Measurements from ENCODE around the gene GOLGA3. TPM values are rescaled to one million over a fixed set of nuclear protein-coding genes. Genes with fewer than 3 reads are reported as not detected.

GOLGA3 gene
- total RNA-seq, 3 donors from 2014 or later: 51.7 to 76.7 (median 58.5) TPM

- Histone ChIP-seq H3K27ac (no peak overlapping the region), H3K9me3 (no peaks in the 10 kb centered on the region), H3K4me1 (no peaks in the 10 kb centered on the region), H3K4me3 (no peak overlapping the region), H3K27me3 (no peaks in the 10 kb centered on the region), H3K36me3 (peaks cover 9% of the 10 kb centered on the region)
- TF ChIP-seq POLR2AphosphoS5 (IDR thresholded peaks at IDR 0.05) (no peak), POLR2A (IDR thresholded peaks at IDR 0.05) (no peak), CTCF (IDR thresholded peaks at IDR 0.05) (no peak)
- no peak for DNase-seq (ENCODE audit: low spot score in 2 of 2)
- intact Hi-C loops (cut with DNase I; ENCODE audit: low total_unique reads): no loop called here
Measured at GRCh38 chr12:132842449-132843045, 13.9 kb upstream of the GOLGA3 start.

GRCh38 chr12:132841151-132841550 lies 12.5 kb upstream of the GOLGA3 start:
- intact Hi-C loops (cut with DNase I; ENCODE audit: low total_unique reads): no loop called here
- H3K36me3 ChIP-seq: peaks cover 9% of the 10 kb centered on the region
- no peak for DNase-seq (ENCODE audit: low spot score in 2 of 2)

GRCh38 chr12:132840536-132840935 lies 11.9 kb upstream of the GOLGA3 start:
- Histone ChIP-seq H3K4me1 (no peaks in the 10 kb centered on the region), H3K27me3 (no peaks in the 10 kb centered on the region), H3K36me3 (peaks cover 9% of the 10 kb centered on the region), H3K27ac (no peak overlapping the region), H3K9me3 (no peaks in the 10 kb centered on the region), H3K4me3 (no peak overlapping the region)
- no peak for TF ChIP-seq POLR2AphosphoS5 (IDR thresholded peaks at IDR 0.05)
- TF ChIP-seq CTCF (IDR thresholded peaks at IDR 0.05): no peak
- TF ChIP-seq POLR2A (IDR thresholded peaks at IDR 0.05): no peak
- intact Hi-C loops (cut with DNase I; ENCODE audit: low total_unique reads): no loop called here
- DNase-seq (ENCODE audit: low spot score in 2 of 2): no peak

More at GRCh38 chr12:132841151-132841550, 12.5 kb upstream of the GOLGA3 start:
- H3K4me1 ChIP-seq: no peaks in the 10 kb centered on the region
- H3K27ac ChIP-seq: no peak overlapping the region
- H3K27me3 ChIP-seq: no peaks in the 10 kb centered on the region
- H3K9me3 ChIP-seq: no peaks in the 10 kb centered on the region
- TF ChIP-seq CTCF (IDR thresholded peaks at IDR 0.05) (no peak), POLR2AphosphoS5 (IDR thresholded peaks at IDR 0.05) (no peak), POLR2A (IDR thresholded peaks at IDR 0.05) (no peak)
- no peak overlapping the region for H3K4me3 ChIP-seq

- Histone ChIP-seq H3K9me3 (no peaks in the 10 kb centered on the region), H3K27ac (no peak overlapping the region), H3K27me3 (no peaks in the 10 kb centered on the region), H3K4me3 (no peak overlapping the region), H3K36me3 (peaks cover 9% of the 10 kb centered on the region), H3K4me1 (no peaks in the 10 kb centered on the region)
- DNase-seq (ENCODE audit: low spot score in 2 of 2): no peak
- TF ChIP-seq POLR2AphosphoS5 (IDR thresholded peaks at IDR 0.05) (no peak), CTCF (IDR thresholded peaks at IDR 0.05) (no peak), POLR2A (IDR thresholded peaks at IDR 0.05) (no peak)
- intact Hi-C loops (cut with DNase I; ENCODE audit: low total_unique reads): no loop called here
Measured at GRCh38 chr12:132839558-132840235, 11.0 kb upstream of the GOLGA3 start.

- intact Hi-C loops (cut with DNase I; ENCODE audit: low total_unique reads): no loop called here
- TF ChIP-seq CTCF (IDR thresholded peaks at IDR 0.05): no peak
- Histone ChIP-seq H3K27me3 (no peaks in the 10 kb centered on the region), H3K4me3 (no peak overlapping the region), H3K36me3 (peaks cover 9% of the 10 kb centered on the region), H3K27ac (peak overlapping the region in 1 of 2 donors; percentile 63), H3K9me3 (no peaks in the 10 kb centered on the region), H3K4me1 (no peaks in the 10 kb centered on the region)
- DNase-seq (ENCODE audit: low spot score in 2 of 2): no peak
Measured at GRCh38 chr12:132838410-132839080, 9.9 kb upstream of the GOLGA3 start.
